Measurements from ENCODE around the gene SLC37A1.

SLC37A1 gene

GRCh38 chr21:42621819-42622177, 108.1 kb downstream of the SLC37A1 start:
- no peak for TF ChIP-seq SIN3A (IDR thresholded peaks at IDR 0.05; ENCODE audit: borderline replicate concordance, insufficient read depth, low read length)
- no peak for TF ChIP-seq FOXP2 (optimal IDR thresholded peaks at IDR 0.05; ENCODE audit: borderline replicate concordance, extremely low read depth, extremely low read length, insufficient read depth)
- TF ChIP-seq POLR2AphosphoS5 (IDR thresholded peaks at IDR 0.05; ENCODE audit: low read depth, low read length), result no peak
- TF ChIP-seq TAF1 (IDR thresholded peaks at IDR 0.05; ENCODE audit: borderline replicate concordance, insufficient read depth, low read length), result no peak
- no peak for TF ChIP-seq REST (IDR thresholded peaks at IDR 0.05; ENCODE audit: insufficient read depth in 1 of 2, low read depth in 2 of 2, low read length in 2 of 2)

- TF ChIP-seq REST (IDR thresholded peaks at IDR 0.05; ENCODE audit: insufficient read depth in 1 of 2, low read depth in 2 of 2, low read length in 2 of 2), result no peak
- no peak for TF ChIP-seq POLR2AphosphoS5 (IDR thresholded peaks at IDR 0.05; ENCODE audit: low read depth, low read length)
- TF ChIP-seq TAF1 (IDR thresholded peaks at IDR 0.05; ENCODE audit: borderline replicate concordance, insufficient read depth, low read length), result no peak
- TF ChIP-seq FOXP2 (optimal IDR thresholded peaks at IDR 0.05; ENCODE audit: borderline replicate concordance, extremely low read depth, extremely low read length, insufficient read depth), result no peak
- TF ChIP-seq SIN3A (IDR thresholded peaks at IDR 0.05; ENCODE audit: borderline replicate concordance, insufficient read depth, low read length), result no peak
Measured at GRCh38 chr21:42622284-42622683, 108.6 kb downstream of the SLC37A1 start.

- no peak for TF ChIP-seq TAF1 (IDR thresholded peaks at IDR 0.05; ENCODE audit: borderline replicate concordance, insufficient read depth, low read length)
- TF ChIP-seq FOXP2 (optimal IDR thresholded peaks at IDR 0.05; ENCODE audit: borderline replicate concordance, extremely low read depth, extremely low read length, insufficient read depth), result no peak
- TF ChIP-seq SIN3A (IDR thresholded peaks at IDR 0.05; ENCODE audit: borderline replicate concordance, insufficient read depth, low read length), result no peak
- no peak for TF ChIP-seq REST (IDR thresholded peaks at IDR 0.05; ENCODE audit: insufficient read depth in 1 of 2, low read depth in 2 of 2, low read length in 2 of 2)
- TF ChIP-seq POLR2AphosphoS5 (IDR thresholded peaks at IDR 0.05; ENCODE audit: low read depth, low read length), result no peak
Measured at GRCh38 chr21:42623694-42624093, 110.0 kb downstream of the SLC37A1 start.

GRCh38 chr21:42624095-42624790, 110.6 kb downstream of the SLC37A1 start:
- no peak for TF ChIP-seq REST (IDR thresholded peaks at IDR 0.05; ENCODE audit: insufficient read depth in 1 of 2, low read depth in 2 of 2, low read length in 2 of 2)
- no peak for TF ChIP-seq SIN3A (IDR thresholded peaks at IDR 0.05; ENCODE audit: borderline replicate concordance, insufficient read depth, low read length)
- TF ChIP-seq POLR2AphosphoS5 (IDR thresholded peaks at IDR 0.05; ENCODE audit: low read depth, low read length), result no peak
- no peak for TF ChIP-seq FOXP2 (optimal IDR thresholded peaks at IDR 0.05; ENCODE audit: borderline replicate concordance, extremely low read depth, extremely low read length, insufficient read depth)
- TF ChIP-seq TAF1 (IDR thresholded peaks at IDR 0.05; ENCODE audit: borderline replicate concordance, insufficient read depth, low read length), result no peak
